SK-N-SH treated with all-trans-retinoic acid at 6 μM for 48 hours (cell line): ENCODE data around the gene ZNF423.

Experiments
- ARNTL ChIP-seq: fragments of 450-650 bp; formaldehyde crosslinking; IDR thresholded peaks from 2 replicates; pipeline ENCODE4 v1.5.0; 2020; ENCODE audit warnings: low read depth, mild to moderate bottlenecking, moderate library complexity, borderline replicate concordance
- CREB5 ChIP-seq: fragments of 250-450 bp; sonication (Bioruptor Pico); IDR thresholded peaks from 2 replicates; pipeline ENCODE4 v1.5.1; 2020; ENCODE audit warnings: low read depth, mild to moderate bottlenecking, moderate library complexity
- CSDC2 ChIP-seq: fragments of 250-450 bp; sonication (Bioruptor Pico); IDR thresholded peaks from 2 replicates; pipeline ENCODE4 v1.5.0; 2020; ENCODE audit warnings: mild to moderate bottlenecking, moderate library complexity
- GLIS3 ChIP-seq: fragments of 250-450 bp; sonication (Bioruptor Pico); IDR thresholded peaks from 2 replicates; pipeline ENCODE4 v1.5.0; 2020; ENCODE audit warnings: mild to moderate bottlenecking, moderate library complexity
- TOX ChIP-seq: fragments of 250-450 bp; sonication (Bioruptor Pico); IDR thresholded peaks from 2 replicates; pipeline ENCODE4 v1.8.0; 2021; ENCODE audit warnings: mild to moderate bottlenecking, moderate library complexity, borderline replicate concordance
- ZC3H10 ChIP-seq: fragments of 250-450 bp; sonication (Bioruptor Pico); IDR thresholded peaks from 2 replicates; pipeline ENCODE4 v1.5.1; 2021; ENCODE audit warnings: mild to moderate bottlenecking, moderate library complexity
- ZFP3 ChIP-seq: fragments of 250-450 bp; sonication (Bioruptor Pico); IDR thresholded peaks from 2 replicates; pipeline ENCODE4 v1.5.0; 2020; ENCODE audit warnings: mild to moderate bottlenecking, moderate library complexity
- ZFP30 ChIP-seq: fragments of 450-650 bp; formaldehyde crosslinking; IDR thresholded peaks from 2 replicates; pipeline ENCODE4 v1.5.0; 2022; ENCODE audit warnings: mild to moderate bottlenecking, moderate library complexity

GRCh38 chr16:49776085-49776595, 79.8 kb downstream of the ZNF423 start:
- TF ChIP-seq CREB5 = no peak
- TF ChIP-seq ARNTL (CRISPR knock-in tag) = no peak
- TF ChIP-seq ZC3H10 (CRISPR knock-in tag) = no peak
- TF ChIP-seq ZFP3 = no peak
- TF ChIP-seq CSDC2 (CRISPR knock-in tag) = no peak
- no peak for TF ChIP-seq ZFP30
- no peak for TF ChIP-seq GLIS3 (CRISPR knock-in tag)
- TF ChIP-seq TOX = no peak
